Activated naive CD4-positive, alpha-beta T cell treated with anti-CD3 and anti-CD28 coated beads, Interleukin-2, amount 50 U/mL, for 16 hours (primary cell): Measurements from ENCODE around the gene EPHA6.

Source experiments
- DNase-seq: peaks from one replicate; pipeline ENCODE4 v3.0.0-alpha.2; 2020

EPHA6 gene

GRCh38 chr3:97721446-97721845 lies 907.1 kb downstream of the EPHA6 start:
- DNase-seq = no peak

DNA sequence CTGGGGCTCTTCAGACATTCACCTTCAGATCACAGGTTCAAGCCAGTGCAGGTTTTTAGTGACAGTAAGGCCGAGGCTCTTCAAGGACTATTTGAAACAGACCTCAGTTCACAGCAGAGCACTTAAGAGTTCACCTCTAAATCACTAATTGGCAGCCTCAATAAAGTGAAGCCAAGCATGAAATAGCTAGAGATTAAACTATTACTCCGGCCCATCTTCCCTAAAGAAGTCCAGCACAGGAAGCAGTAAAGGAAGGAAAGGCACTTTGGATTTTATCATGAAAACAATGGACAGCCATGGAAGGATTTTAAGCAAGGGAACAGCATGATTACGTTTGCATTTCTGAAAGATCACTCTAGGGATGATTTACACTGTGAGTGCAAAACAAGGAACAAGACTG lies 922.5 kb downstream of the EPHA6 start:
- DNase-seq = no peak

DNA sequence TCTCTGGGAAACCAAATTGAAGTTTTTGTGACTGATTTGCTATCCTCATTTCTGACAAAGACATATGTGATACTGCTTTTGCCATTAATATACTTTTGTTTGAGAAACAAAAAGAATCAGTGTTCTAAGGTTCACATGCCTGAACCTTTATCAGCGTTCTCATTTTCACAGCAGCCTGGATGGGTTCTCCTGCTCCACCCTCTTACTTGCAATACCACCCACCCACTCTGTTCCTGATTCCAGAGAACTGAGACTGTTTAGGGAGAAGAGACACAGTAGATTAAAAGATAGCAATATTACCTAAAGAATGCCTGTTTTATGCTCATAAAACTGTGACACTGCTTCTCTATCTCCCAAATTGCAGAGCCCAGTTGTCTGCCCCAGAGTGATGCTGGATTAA lies 924.4 kb downstream of the EPHA6 start:
- no peak for DNase-seq

GRCh38 chr3:97742036-97742435 lies 927.6 kb downstream of the EPHA6 start:
- DNase-seq = no peak

DNA sequence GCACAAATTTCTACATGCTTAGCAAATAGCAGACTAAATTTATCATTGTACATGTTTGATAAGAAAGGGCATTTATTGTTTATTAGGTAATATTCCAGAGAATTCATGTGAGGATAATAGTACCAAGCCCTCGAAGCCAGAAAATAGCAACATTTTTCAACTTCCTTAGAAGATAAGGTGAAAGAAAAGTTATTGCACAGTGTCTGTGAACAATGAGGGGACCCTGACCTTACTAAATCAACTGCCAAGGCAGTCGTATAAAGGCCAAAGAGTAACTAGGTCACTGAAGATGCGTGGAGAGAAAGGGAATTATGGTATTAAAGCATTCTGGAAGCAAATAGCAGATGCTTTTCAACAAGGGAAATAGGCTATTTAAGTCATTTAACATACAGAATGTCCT lies 929.9 kb downstream of the EPHA6 start:
- DNase-seq = no peak

- DNase-seq = no peak
Measured at GRCh38 chr3:97763586-97764406, 949.4 kb downstream of the EPHA6 start.

DNA sequence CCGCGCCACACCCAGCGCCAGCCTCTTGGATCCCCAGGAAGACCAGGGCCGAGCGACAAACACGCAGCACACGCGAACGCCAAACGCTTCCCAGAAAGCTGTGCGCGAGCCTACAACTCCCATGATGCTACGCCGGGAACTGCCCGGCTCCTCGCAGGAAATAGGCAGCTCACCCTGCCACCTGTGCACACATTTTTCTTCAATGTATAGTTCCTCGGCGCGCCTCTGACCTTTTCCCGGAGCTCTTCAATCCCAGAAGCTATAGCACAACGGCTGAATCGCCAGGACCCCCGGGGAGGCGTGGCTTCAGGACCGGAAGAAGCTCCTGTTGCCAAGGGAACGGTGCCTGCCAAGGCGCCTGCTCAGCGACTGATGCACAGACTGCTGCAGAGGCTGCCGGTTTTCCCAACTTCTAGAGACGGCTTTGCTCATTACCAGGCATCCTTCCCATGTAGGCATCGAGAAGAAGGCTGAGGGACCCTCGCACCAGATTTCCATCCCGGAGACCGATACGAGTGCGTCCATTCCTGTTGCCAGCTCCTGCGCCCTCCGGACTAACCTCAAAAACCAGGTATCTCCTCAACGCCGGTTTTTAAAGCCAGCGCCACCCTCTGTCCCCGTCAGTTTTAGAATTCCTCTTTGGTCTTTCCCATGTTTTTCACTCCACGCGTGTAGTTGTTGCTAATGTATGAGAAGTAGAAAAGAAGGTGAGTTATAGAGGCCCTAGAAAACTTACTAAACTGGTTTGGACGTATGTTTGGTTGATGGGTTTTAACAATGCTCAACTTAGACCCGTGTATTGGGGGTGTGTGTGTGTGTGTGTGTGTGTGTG lies 950.2 kb downstream of the EPHA6 start, which contains the start of gene ARL6:
Gene ARL6 (plus strand): TSS at position 352 of the 832 bp plus-strand sequence. CDS start 3,350 bp downstream, outside the sequence.
- peak; percentile 73 for DNase-seq

GRCh38 chr3:97765336-97765735 lies 950.9 kb downstream of the EPHA6 start:
- DNase-seq = no peak

DNA sequence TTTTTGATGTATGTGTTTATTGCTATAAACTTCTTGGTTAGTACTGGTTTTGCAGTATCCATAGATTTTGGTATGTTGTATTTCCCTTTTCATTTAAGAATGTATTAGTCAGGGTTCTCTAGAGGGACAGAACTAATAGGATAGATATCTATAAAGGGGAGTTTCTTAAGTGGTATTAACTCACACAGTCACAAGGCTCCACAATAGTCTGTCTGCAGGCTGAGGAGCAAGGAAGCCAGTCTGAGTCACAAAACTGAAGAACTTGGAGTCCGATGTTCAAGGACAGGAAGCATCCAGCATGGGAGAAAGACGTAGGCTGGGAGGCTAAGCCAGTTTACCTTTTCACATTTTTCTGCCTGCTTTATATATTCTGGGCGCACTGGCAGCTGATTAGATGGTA lies 958.5 kb downstream of the EPHA6 start:
- no peak for DNase-seq

- DNase-seq = no peak
Measured at GRCh38 chr3:97778152-97778551, 963.8 kb downstream of the EPHA6 start.

DNA sequence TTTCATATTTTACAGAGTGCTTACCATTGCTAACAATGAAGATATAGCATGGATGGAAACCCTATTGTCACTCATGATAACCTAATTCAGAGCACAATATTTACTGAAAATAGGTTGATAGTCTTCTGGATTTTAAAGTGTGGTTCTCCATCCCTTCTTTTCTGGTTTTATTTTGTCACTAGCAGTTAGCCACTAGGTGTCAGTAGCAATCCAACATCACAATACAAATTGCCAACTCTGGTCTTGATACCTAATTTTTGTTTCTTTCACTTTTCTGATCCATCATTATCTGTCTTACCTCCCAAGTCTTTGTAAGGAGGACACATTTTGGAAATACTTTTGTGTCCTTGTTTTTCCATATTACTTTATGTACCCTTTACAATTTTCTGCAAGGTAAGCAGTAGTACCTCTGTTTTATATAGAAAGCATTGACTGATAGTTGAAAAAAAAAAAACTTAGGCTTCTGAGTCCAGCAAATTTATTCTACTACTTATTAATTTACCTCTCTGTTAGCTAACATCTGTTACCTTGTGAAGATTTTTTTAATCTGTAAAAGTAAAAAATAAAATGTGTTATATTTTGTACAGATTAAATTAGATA lies 979.1 kb downstream of the EPHA6 start:
- no peak for DNase-seq

- DNase-seq = no peak
Measured at GRCh38 chr3:97795951-97796350, 981.6 kb downstream of the EPHA6 start.
